Stimulated activated naive CD8-positive, alpha-beta T cell treated with anti-CD3 and anti-CD28 coated beads, Interleukin-15, Interleukin-2, amounts not matched to agents 100 ng/mL and 50 ng/mL, for 24 hours (primary cell): Measurements from ENCODE around the gene GJC2.
A peak's percentile ranks its signal among the peaks of the same experiment; 100 is the strongest.
"Not testable (repeated sequence)": the region's sequence is repeated elsewhere in the genome, so short reads cannot be mapped to it uniquely, and the experiment has no call there.

Experiments
- H3K27ac Mint-ChIP-seq: one replicate; pipeline ENCODE4 v1.8.0; 2021; ENCODE audit warnings: mild to moderate bottlenecking, mixed read lengths
- H3K27me3 Mint-ChIP-seq: one replicate; pipeline ENCODE4 v1.8.0; 2021; ENCODE audit warnings: mixed read lengths
- H3K36me3 Mint-ChIP-seq: one replicate; pipeline ENCODE4 v1.8.0; 2021; ENCODE audit warnings: low read depth, mixed read lengths
- H3K4me1 Mint-ChIP-seq: one replicate; pipeline ENCODE4 v1.8.0; 2021; ENCODE audit warnings: low read depth, mixed read lengths
- H3K4me3 Mint-ChIP-seq: one replicate; pipeline ENCODE4 v1.8.0; 2021; ENCODE audit warnings: mild to moderate bottlenecking, mixed read lengths
- H3K9me3 Mint-ChIP-seq: one replicate; pipeline ENCODE4 v1.8.0; 2021; ENCODE audit warnings: mixed read lengths

The GJC2 gene

DNA sequence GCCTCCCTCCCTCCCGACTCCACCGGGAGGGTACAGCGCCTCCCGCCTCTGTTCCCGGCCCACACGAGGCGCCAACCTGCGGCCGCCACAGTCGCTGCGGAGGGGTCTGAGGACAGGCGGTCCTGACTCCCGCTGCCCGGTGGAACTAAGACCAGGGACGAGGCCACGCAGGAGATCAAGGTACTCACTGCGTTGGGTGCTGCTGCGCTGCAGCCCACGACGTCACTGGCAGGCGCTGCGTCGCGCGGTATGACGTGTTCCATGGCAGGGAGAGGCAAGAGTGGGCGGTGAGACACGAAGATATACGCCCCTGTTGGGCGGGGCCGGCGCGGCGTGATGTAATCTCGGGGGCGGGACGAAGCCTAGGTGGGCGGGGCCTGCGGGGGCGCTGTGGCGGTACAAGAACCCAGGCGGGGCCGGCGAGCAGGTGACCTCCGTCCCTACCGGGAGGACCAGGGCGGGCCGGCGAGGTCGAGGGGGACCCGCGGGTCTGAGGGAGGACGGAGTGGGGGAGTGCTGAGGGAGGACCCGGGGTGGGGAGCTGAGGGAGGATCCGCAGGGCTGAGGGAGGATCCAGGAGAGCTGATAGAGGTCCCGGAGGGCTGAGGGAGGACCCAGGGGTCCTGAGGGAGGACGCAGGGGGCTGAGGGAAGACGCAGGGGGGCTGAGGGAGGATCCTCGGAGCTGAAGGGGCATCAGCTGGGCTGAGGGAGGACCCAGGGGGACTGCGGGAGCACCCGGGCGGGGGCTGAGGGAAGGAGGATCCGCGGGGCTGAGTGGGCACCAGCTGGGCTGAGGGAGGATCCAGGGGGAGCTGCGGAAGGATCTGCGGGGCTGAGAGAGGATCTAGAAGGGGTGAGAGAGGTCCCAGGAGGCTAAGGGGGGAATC lies 40.4 kb upstream of the GJC2 start, which contains the start of gene MRPL55:
MRPL55 (minus strand) TSS at position 227 of the 889 bp plus-strand sequence. CDS start 1,039 bp downstream, outside the sequence.
- no peaks in the 10 kb centered on the region for H3K27me3 Mint-ChIP-seq
- no peaks in the 10 kb centered on the region for H3K9me3 Mint-ChIP-seq
- peaks cover 26% of the 10 kb centered on the region for H3K4me1 Mint-ChIP-seq
- peak within 1 kb of the TSS; percentile 91 for H3K4me3 Mint-ChIP-seq
- peak within 1 kb of the TSS; percentile 89 for H3K27ac Mint-ChIP-seq
- peaks cover 9% of the 10 kb centered on the region for H3K36me3 Mint-ChIP-seq

GRCh38 chr1:228109962-228110488 lies 39.7 kb upstream of the GJC2 start:
- peak overlapping the region; percentile 78 for H3K27ac Mint-ChIP-seq
- H3K27me3 Mint-ChIP-seq: no peaks in the 10 kb centered on the region
- H3K4me1 Mint-ChIP-seq: peaks cover 23% of the 10 kb centered on the region
- H3K4me3 Mint-ChIP-seq: peak overlapping the region; percentile 91
- peaks cover 9% of the 10 kb centered on the region for H3K36me3 Mint-ChIP-seq
- no peaks in the 10 kb centered on the region for H3K9me3 Mint-ChIP-seq

DNA sequence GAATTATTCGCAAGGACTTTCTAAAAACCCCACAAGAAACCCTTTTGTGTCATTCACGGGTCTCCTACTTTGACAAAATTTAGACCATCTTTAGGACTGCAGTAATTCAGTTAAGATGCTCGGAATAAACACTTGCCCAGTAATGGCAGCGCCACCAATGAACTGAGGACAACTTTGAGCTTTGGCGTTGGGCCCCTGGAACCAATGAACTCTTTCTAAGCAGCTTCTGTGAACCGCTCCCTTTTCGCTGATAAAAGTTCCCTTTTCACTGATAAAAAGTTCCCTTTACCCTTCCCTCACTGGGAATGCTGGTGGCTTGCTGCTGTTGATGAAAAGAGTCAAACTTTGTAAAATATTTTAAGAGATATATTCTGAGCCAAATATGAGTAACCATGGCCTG lies 39.2 kb upstream of the GJC2 start:
- H3K27ac Mint-ChIP-seq: no peak overlapping the region
- H3K4me1 Mint-ChIP-seq: peaks cover 23% of the 10 kb centered on the region
- no peaks in the 10 kb centered on the region for H3K27me3 Mint-ChIP-seq
- no peaks in the 10 kb centered on the region for H3K9me3 Mint-ChIP-seq
- H3K36me3 Mint-ChIP-seq: peaks cover 9% of the 10 kb centered on the region
- H3K4me3 Mint-ChIP-seq: peak overlapping the region; percentile 91

GRCh38 chr1:228111315-228111714 lies 38.4 kb upstream of the GJC2 start:
- not testable (repeated sequence) for H3K36me3 Mint-ChIP-seq, H3K27me3 Mint-ChIP-seq, H3K9me3 Mint-ChIP-seq, H3K4me3 Mint-ChIP-seq, H3K27ac Mint-ChIP-seq
- H3K4me1 Mint-ChIP-seq: peaks cover 23% of the 10 kb centered on the region

DNA sequence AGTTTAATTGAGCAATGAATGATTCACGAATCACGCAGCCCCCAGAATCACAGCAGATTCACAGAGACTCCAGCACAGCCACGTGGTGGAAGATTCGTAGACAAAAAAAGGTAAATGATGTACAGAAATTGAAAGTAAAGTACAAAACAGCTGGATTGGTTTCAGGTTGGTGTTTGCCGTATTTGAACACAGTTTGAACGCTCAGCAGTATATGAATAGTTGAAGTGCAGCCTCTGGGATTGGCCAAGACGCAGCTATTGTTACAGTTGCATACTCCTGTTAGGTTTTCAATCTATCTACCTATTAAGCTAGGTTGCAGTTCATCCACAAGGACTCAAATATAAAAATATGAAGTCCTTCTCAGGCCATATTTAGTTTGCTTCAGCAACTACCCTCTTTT lies 37.6 kb upstream of the GJC2 start:
- H3K9me3 Mint-ChIP-seq: no peaks in the 10 kb centered on the region
- H3K4me3 Mint-ChIP-seq: no peak overlapping the region
- peaks cover 23% of the 10 kb centered on the region for H3K4me1 Mint-ChIP-seq
- H3K27ac Mint-ChIP-seq: no peak overlapping the region
- no peaks in the 10 kb centered on the region for H3K36me3 Mint-ChIP-seq
- H3K27me3 Mint-ChIP-seq: no peaks in the 10 kb centered on the region

GRCh38 chr1:228112617-228113016 lies 37.1 kb upstream of the GJC2 start:
- H3K4me1 Mint-ChIP-seq: peaks cover 22% of the 10 kb centered on the region
- H3K27ac Mint-ChIP-seq: no peak overlapping the region
- H3K36me3 Mint-ChIP-seq: peaks cover 3% of the 10 kb centered on the region
- no peak overlapping the region for H3K4me3 Mint-ChIP-seq
- no peaks in the 10 kb centered on the region for H3K27me3 Mint-ChIP-seq
- H3K9me3 Mint-ChIP-seq: no peaks in the 10 kb centered on the region

GRCh38 chr1:228114827-228115226 lies 34.9 kb upstream of the GJC2 start:
- H3K27me3 Mint-ChIP-seq: no peaks in the 10 kb centered on the region
- H3K36me3 Mint-ChIP-seq: peaks cover 7% of the 10 kb centered on the region
- no peak overlapping the region for H3K27ac Mint-ChIP-seq
- H3K9me3 Mint-ChIP-seq: peaks cover 3% of the 10 kb centered on the region
- H3K4me1 Mint-ChIP-seq: peaks cover 5% of the 10 kb centered on the region
- H3K4me3 Mint-ChIP-seq: no peak overlapping the region

- H3K4me1 Mint-ChIP-seq: no peaks in the 10 kb centered on the region
Observed at GRCh38 chr1:228117335-228117734, 32.4 kb upstream of the GJC2 start.

GRCh38 chr1:228118040-228118439 lies 31.7 kb upstream of the GJC2 start:
- no peak overlapping the region for H3K27ac Mint-ChIP-seq
- peaks cover 7% of the 10 kb centered on the region for H3K36me3 Mint-ChIP-seq
- H3K9me3 Mint-ChIP-seq: peaks cover 3% of the 10 kb centered on the region
- H3K4me1 Mint-ChIP-seq: no peaks in the 10 kb centered on the region
- H3K4me3 Mint-ChIP-seq: no peak overlapping the region
- H3K27me3 Mint-ChIP-seq: no peaks in the 10 kb centered on the region

More at GRCh38 chr1:228117335-228117734, 32.4 kb upstream of the GJC2 start:
- H3K9me3 Mint-ChIP-seq: peaks cover 3% of the 10 kb centered on the region
- peaks cover 7% of the 10 kb centered on the region for H3K36me3 Mint-ChIP-seq
- H3K4me3 Mint-ChIP-seq: no peak overlapping the region
- H3K27ac Mint-ChIP-seq: no peak overlapping the region
- H3K27me3 Mint-ChIP-seq: no peaks in the 10 kb centered on the region

DNA sequence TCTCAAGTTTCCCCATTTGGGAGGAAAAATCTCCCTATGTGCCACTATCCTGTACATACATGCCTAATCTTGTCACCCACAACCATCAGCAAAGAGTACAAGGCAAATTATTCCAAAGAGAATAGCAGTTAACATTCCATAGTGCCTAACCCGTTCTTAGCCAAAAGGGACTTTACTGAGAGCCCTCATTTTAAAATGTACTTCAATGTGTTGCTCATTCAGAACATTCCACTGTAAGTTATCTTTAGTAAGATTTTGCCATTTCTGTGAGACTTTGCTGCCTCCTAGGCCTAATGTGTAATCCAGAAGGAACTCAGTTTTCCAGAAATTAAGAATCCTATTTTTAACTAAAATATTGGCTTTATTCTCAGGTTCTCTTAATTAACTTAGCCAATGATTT lies 29.4 kb upstream of the GJC2 start:
- Mint-ChIP-seq H3K4me3 (peak overlapping the region; percentile 67), H3K4me1 (no peaks in the 10 kb centered on the region), H3K27ac (no peak overlapping the region), H3K27me3 (no peaks in the 10 kb centered on the region), H3K9me3 (peaks cover 3% of the 10 kb centered on the region), H3K36me3 (peaks cover 7% of the 10 kb centered on the region)

DNA sequence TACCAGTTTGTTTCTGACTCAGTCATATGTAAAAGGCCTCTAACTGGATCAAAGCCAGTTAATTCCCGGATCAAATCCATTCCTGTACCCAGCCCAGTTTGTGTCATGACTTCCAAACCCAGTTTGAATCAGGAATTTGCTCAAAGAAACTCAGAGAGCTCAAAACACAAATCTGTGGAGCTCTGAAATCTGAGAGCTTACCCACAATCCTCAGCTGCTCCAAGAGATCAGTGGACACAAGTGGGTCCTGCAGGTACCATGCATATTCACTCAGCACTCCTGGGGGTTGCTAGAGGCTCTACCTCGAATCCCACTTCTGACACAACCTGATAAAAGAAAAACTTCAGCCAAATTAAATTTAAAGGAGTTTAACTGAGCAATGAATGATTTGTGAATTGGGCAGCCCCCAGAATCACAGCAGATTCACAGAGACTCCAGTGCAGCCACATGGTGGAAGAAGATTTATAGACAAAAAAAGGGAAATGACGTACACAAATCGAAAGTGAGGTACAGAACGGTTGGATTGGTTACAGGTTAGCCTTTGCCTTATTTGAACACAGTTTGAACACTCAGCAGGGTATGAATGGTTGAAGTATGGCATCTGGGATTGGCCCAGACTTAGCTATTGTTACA lies 28.8 kb upstream of the GJC2 start:
- Mint-ChIP-seq H3K9me3 (peaks cover 3% of the 10 kb centered on the region), H3K4me3 (peak overlapping the region; percentile 67), H3K4me1 (no peaks in the 10 kb centered on the region), H3K27me3 (no peaks in the 10 kb centered on the region), H3K36me3 (peaks cover 7% of the 10 kb centered on the region), H3K27ac (no peak overlapping the region)

DNA sequence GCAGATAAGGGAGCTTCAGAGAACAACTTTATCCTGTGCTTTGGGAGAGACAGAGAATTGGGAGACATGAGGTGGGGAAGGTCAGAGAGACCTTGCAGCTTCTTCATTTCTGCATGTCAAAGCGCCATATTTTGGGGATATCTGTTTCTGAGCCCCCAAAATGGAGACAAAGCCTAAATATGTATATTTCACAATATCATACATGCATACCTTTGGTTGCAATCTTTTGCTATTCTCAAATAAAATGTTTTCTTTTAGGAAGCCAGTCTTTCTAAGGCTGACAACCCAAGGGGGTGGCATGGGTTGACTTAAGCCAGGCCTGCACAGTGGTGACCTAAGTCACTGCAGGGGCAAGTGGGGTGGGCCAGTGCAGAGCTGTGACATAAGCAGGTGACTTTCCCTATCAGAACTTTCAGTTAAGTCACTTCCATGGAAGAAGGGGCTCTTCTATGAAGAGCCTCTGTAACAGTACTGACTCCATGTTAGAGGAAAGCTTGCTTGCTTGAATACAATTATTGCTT lies 26.7 kb upstream of the GJC2 start:
- Mint-ChIP-seq H3K9me3 (peaks cover 2% of the 10 kb centered on the region), H3K36me3 (peaks cover 2% of the 10 kb centered on the region), H3K27ac (no peak overlapping the region), H3K4me3 (no peak overlapping the region), H3K4me1 (no peaks in the 10 kb centered on the region), H3K27me3 (peaks cover 9% of the 10 kb centered on the region)

- H3K9me3 Mint-ChIP-seq: no peaks in the 10 kb centered on the region
- no peak overlapping the region for H3K27ac Mint-ChIP-seq
- no peaks in the 10 kb centered on the region for H3K4me1 Mint-ChIP-seq
- no peak overlapping the region for H3K4me3 Mint-ChIP-seq
- H3K36me3 Mint-ChIP-seq: no peaks in the 10 kb centered on the region
- peaks cover 13% of the 10 kb centered on the region for H3K27me3 Mint-ChIP-seq
Observed at GRCh38 chr1:228123505-228123904, 26.2 kb upstream of the GJC2 start.

DNA sequence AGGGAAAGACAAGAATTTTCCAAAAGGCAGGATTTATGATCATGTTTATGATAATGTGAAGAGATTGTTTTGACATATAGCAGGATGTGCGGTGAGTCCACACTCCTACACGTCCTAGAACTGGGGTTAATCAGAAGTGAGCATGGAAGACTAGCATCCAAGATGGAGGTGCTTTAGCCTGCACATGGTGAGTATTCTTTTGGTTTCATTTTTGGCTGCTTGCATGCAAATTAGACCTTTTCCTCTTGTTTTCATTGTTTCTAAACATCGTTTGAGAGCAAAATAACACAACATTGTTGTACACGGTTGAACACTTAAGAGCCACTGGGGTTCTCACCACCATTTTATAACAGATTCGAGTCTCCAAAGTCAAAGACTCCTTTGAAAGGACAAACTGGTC lies 24.5 kb upstream of the GJC2 start:
- peaks cover 13% of the 10 kb centered on the region for H3K27me3 Mint-ChIP-seq
- H3K4me1 Mint-ChIP-seq: no peaks in the 10 kb centered on the region
- no peaks in the 10 kb centered on the region for H3K36me3 Mint-ChIP-seq
- H3K27ac Mint-ChIP-seq: no peak overlapping the region
- H3K9me3 Mint-ChIP-seq: no peaks in the 10 kb centered on the region
- no peak overlapping the region for H3K4me3 Mint-ChIP-seq

DNA sequence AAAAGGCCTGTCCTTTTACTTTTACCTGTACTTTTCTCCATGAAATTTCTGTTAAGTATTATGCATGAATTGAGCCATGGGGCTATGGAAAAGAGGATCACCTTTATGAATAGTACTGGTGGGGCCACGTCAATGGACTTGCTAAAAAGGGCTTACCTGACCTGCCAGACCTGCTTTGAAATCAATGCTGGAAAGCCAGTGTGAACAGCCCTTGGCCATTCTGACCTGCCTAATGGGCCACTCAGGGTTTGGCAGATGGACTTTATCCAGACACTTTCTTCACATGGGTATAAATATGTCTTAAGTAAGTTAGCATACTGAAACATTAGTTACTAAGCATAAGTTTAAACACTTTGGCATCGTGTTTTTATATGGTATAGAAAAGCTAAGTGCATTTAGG lies 18.0 kb upstream of the GJC2 start:
- no peaks in the 10 kb centered on the region for H3K36me3 Mint-ChIP-seq
- H3K27ac Mint-ChIP-seq: no peak overlapping the region
- H3K9me3 Mint-ChIP-seq: no peaks in the 10 kb centered on the region
- peaks cover 13% of the 10 kb centered on the region for H3K27me3 Mint-ChIP-seq
- peaks cover 4% of the 10 kb centered on the region for H3K4me1 Mint-ChIP-seq
- H3K4me3 Mint-ChIP-seq: no peak overlapping the region
